Thymus (tissue), 11 donors: Measurements from ENCODE around the gene SLC29A1. TPM values are rescaled to one million over a fixed set of nuclear protein-coding genes. Genes with fewer than 3 reads are reported as not detected.
"Not testable (repeated sequence)": the region's sequence is repeated elsewhere in the genome, so short reads cannot be mapped to it uniquely, and the experiment has no call there.

Experiments
- DNase-seq, 9 donors: peaks; one replicate each; pipeline ENCODE4 v3.0.0-alpha.2; 2013; ENCODE audit warnings: low spot score in 9 of 9, low read depth in 6 of 9, missing footprints in 1 of 9
- H3K27ac ChIP-seq, 2 donors: one replicate each; pipeline ENCODE4 v1.5.1; 2013; ENCODE audit warnings: control low read depth in 1 of 2, low read depth in 1 of 2, low read length in 1 of 2, mild to moderate bottlenecking in 1 of 2, moderate library complexity in 1 of 2
- H3K27me3 ChIP-seq, 2 donors: one replicate each; pipeline ENCODE4 v1.5.1; 2013; ENCODE audit warnings: low read length in 1 of 2; ENCODE audit not compliant: control insufficient read depth in 2 of 2, insufficient read depth in 1 of 2
- H3K36me3 ChIP-seq, 2 donors: one replicate each; pipeline ENCODE4 v1.5.1; 2013; ENCODE audit warnings: low read length in 1 of 2, mild to moderate bottlenecking in 1 of 2, moderate library complexity in 1 of 2; ENCODE audit not compliant: control insufficient read depth in 2 of 2, insufficient read depth in 2 of 2
- H3K4me1 ChIP-seq, 2 donors: one replicate each; pipeline ENCODE4 v1.5.1; 2013; ENCODE audit warnings: low read length in 2 of 2; ENCODE audit not compliant: control insufficient read depth in 2 of 2, insufficient read depth in 2 of 2
- H3K4me3 ChIP-seq, 2 donors: one replicate each; pipeline ENCODE4 v1.5.1; 2013; ENCODE audit warnings: low read length in 2 of 2, control low read depth in 1 of 2, mild to moderate bottlenecking in 1 of 2
- H3K9me3 ChIP-seq, 2 donors: one replicate each; pipeline ENCODE4 v1.5.1; 2013; ENCODE audit warnings: low read length in 1 of 2, mild to moderate bottlenecking in 1 of 2; ENCODE audit not compliant: control insufficient read depth in 2 of 2, insufficient read depth in 1 of 2
- WGBS: extraction: QIAGEN DNeasy Blood & Tissue Kit; methylation state at CpG from one replicate; pipeline ENCODE4 v1.1.7; 2013; 5-methylcytosine and 5-hydroxymethylcytosine counted together
- polyA plus RNA-seq: library from polyadenylated mRNA; stranded (reverse); fragments of 200-250 nt; gene quantifications from one replicate; pipeline ENCODE4 v1.2.3, GENCODE V29; 2013
- total RNA-seq: library from RNA; stranded (reverse); fragments of 120-200 nt; gene quantifications from one replicate; pipeline ENCODE4 v1.2.4, GENCODE V29; 2013
- donor health status: healthy.

Gene SLC29A1
- total and polyA plus RNA-seq, 2 donors: 17.9 to 69.0 TPM

- Histone ChIP-seq H3K4me3 (no peak overlapping the region), H3K9me3 (no peaks in the 10 kb centered on the region), H3K27ac (no peak overlapping the region), H3K27me3 (no peaks in the 10 kb centered on the region), H3K4me1 (peaks cover 7 to 16% of the 10 kb centered on the region in 2 donors), H3K36me3 (no peaks in the 10 kb centered on the region)
- 93% methylated on average over 4 of the region's 4 CpGs for WGBS
- no peak for DNase-seq
Measured at GRCh38 chr6:44180406-44180805, 43.0 kb upstream of the SLC29A1 start.

- H3K36me3 ChIP-seq: no peaks in the 10 kb centered on the region
- DNase-seq: no peak
- H3K4me1 ChIP-seq: peaks cover 7 to 20% of the 10 kb centered on the region in 2 donors
- H3K4me3 ChIP-seq: no peak overlapping the region
- H3K27ac ChIP-seq: no peak overlapping the region
- no peaks in the 10 kb centered on the region for H3K9me3 ChIP-seq
- H3K27me3 ChIP-seq: no peaks in the 10 kb centered on the region
- WGBS: over 99% methylated on average over 4 of the region's 4 CpGs
Measured at GRCh38 chr6:44180886-44181285, 42.5 kb upstream of the SLC29A1 start.

- not testable (repeated sequence) for H3K36me3 ChIP-seq, H3K27me3 ChIP-seq, DNase-seq, H3K9me3 ChIP-seq, H3K27ac ChIP-seq, H3K4me3 ChIP-seq
- H3K4me1 ChIP-seq: peaks cover 6 to 18% of the 10 kb centered on the region in 2 donors
Measured at GRCh38 chr6:44181784-44182183, 41.6 kb upstream of the SLC29A1 start.

GRCh38 chr6:44182911-44183390 is 40.4 kb upstream of the SLC29A1 start:
- no peaks in the 10 kb centered on the region for H3K36me3 ChIP-seq
- 98% methylated on average over 4 of the region's 4 CpGs for WGBS
- H3K27ac ChIP-seq: no peak overlapping the region
- no peaks in the 10 kb centered on the region for H3K9me3 ChIP-seq
- peaks cover 2 to 13% of the 10 kb centered on the region in 2 donors for H3K4me1 ChIP-seq
- no peaks in the 10 kb centered on the region for H3K27me3 ChIP-seq
- H3K4me3 ChIP-seq: no peak overlapping the region
- DNase-seq: no peak

GRCh38 chr6:44183783-44184182 is 39.6 kb upstream of the SLC29A1 start:
- no peak for DNase-seq
- H3K27ac ChIP-seq: no peak overlapping the region
- 91% methylated on average over 9 of the region's 9 CpGs for WGBS
- H3K9me3 ChIP-seq: no peaks in the 10 kb centered on the region
- H3K4me3 ChIP-seq: no peak overlapping the region
- H3K27me3 ChIP-seq: no peaks in the 10 kb centered on the region
- peaks cover 2 to 13% of the 10 kb centered on the region in 2 donors for H3K4me1 ChIP-seq
- no peaks in the 10 kb centered on the region for H3K36me3 ChIP-seq

GRCh38 chr6:44185356-44185755 is 38.0 kb upstream of the SLC29A1 start:
- not testable (repeated sequence) for H3K4me3 ChIP-seq, H3K36me3 ChIP-seq, H3K27me3 ChIP-seq, H3K9me3 ChIP-seq, H3K27ac ChIP-seq, DNase-seq
- peaks cover 2 to 18% of the 10 kb centered on the region in 2 donors for H3K4me1 ChIP-seq
- 95% methylated on average over 7 of the region's 7 CpGs for WGBS

- WGBS: 46% methylated on average over 9 of the region's 9 CpGs
- no peaks in the 10 kb centered on the region for H3K9me3 ChIP-seq
- H3K4me3 ChIP-seq: no peak overlapping the region
- DNase-seq: peak in 3 of 9 donors; percentile 36 to 69 (median 51)
- H3K27ac ChIP-seq: peak overlapping the region in 1 of 2 donors; percentile 8
- H3K27me3 ChIP-seq: no peaks in the 10 kb centered on the region
- peaks cover 2 to 18% of the 10 kb centered on the region in 2 donors for H3K4me1 ChIP-seq
- H3K36me3 ChIP-seq: no peaks in the 10 kb centered on the region
Measured at GRCh38 chr6:44185953-44186634, 37.3 kb upstream of the SLC29A1 start.

GRCh38 chr6:44186635-44187025 is 36.8 kb upstream of the SLC29A1 start:
- Histone ChIP-seq H3K27ac (no peak overlapping the region), H3K4me1 (peaks cover 2 to 18% of the 10 kb centered on the region in 2 donors), H3K4me3 (no peak overlapping the region), H3K9me3 (no peaks in the 10 kb centered on the region), H3K36me3 (no peaks in the 10 kb centered on the region), H3K27me3 (no peaks in the 10 kb centered on the region)
- WGBS: 96% methylated on average over 7 of the region's 7 CpGs
- no peak for DNase-seq

GRCh38 chr6:44188819-44189218 is 34.6 kb upstream of the SLC29A1 start:
- H3K9me3 ChIP-seq: no peaks in the 10 kb centered on the region
- no peaks in the 10 kb centered on the region for H3K36me3 ChIP-seq
- peaks cover 2 to 24% of the 10 kb centered on the region in 2 donors for H3K4me1 ChIP-seq
- no peak overlapping the region for H3K4me3 ChIP-seq
- WGBS: 97% methylated on average over 2 of the region's 2 CpGs
- DNase-seq: no peak
- no peak overlapping the region for H3K27ac ChIP-seq
- no peaks in the 10 kb centered on the region for H3K27me3 ChIP-seq
